HEK293 (cell line): ENCODE measurements around the gene GPI.

Source experiments
- CTCF ChIA-PET: fragments of 350-600 bp; formaldehyde crosslinking; extraction: SDS; loops from one replicate; lab custom pipeline; 2021; ENCODE audit warnings: antibody characterized with exemption; lab: Yijun Ruan, JAX
- POLR2A ChIA-PET: fragments of 300-600 bp; formaldehyde crosslinking; extraction: SDS; loops from one replicate; lab custom pipeline; 2020; ENCODE audit warnings: antibody characterized with exemption, inconsistent platforms; lab: Yijun Ruan, JAX
- H3K27ac ChIP-seq: fragments of 200-500 bp; sonication (Bioruptor generic); 2 replicates; pipeline ENCODE4 v1.5.1; 2014; ENCODE audit warnings: low read depth, low read length, control low read depth, inconsistent platforms; ENCODE audit errors: extremely low read depth
- H3K36me3 ChIP-seq, 2 experiments: fragments of 200-500 bp in 1 of 2; sonication (Bioruptor generic) in 1 of 2; 1 replicate in 1 of 2; 2 replicates in 1 of 2; pipeline ENCODE4 v1.5.1; 2014 to 2017; ENCODE audit warnings: inconsistent platforms in 2 of 2, low read length in 2 of 2; ENCODE audit not compliant: control insufficient read depth in 2 of 2, insufficient read depth in 1 of 2
- H3K4me1 ChIP-seq: fragments of 200-500 bp; sonication (Bioruptor generic); 2 replicates; pipeline ENCODE4 v1.5.1; 2014; ENCODE audit warnings: mild to moderate bottlenecking, low read length, inconsistent platforms; ENCODE audit not compliant: control insufficient read depth, insufficient read depth
- H3K4me3 ChIP-seq: 2 replicates; pipeline ENCODE4 v1.5.1; 2011; ENCODE audit warnings: low read depth, mild to moderate bottlenecking, control low read depth, low read length, moderate library complexity
- H3K9me3 ChIP-seq: fragments of 200-500 bp; sonication (Bioruptor generic); 2 replicates; pipeline ENCODE4 v1.5.1; 2014; ENCODE audit warnings: low read depth, low read length, inconsistent platforms; ENCODE audit not compliant: control insufficient read depth, insufficient read depth
- MZF1 ChIP-seq: fragments of 450-650 bp; formaldehyde crosslinking; IDR thresholded peaks from 2 replicates; pipeline ENCODE4 v1.5.1; 2017; ENCODE audit warnings: missing biosample characterization, missing genetic modification characterization, borderline replicate concordance
- ZNF10 ChIP-seq: fragments of 450-650 bp; formaldehyde crosslinking; IDR thresholded peaks from 2 replicates; pipeline ENCODE4 v1.5.1; 2017; ENCODE audit warnings: missing biosample characterization, missing genetic modification characterization
- ZNF146 ChIP-seq: fragments of 450-650 bp; formaldehyde crosslinking; IDR thresholded peaks from 2 replicates; pipeline ENCODE4 v1.5.1; 2016; ENCODE audit warnings: missing biosample characterization, missing genetic modification characterization
- ZNF426 ChIP-seq: fragments of 450-650 bp; formaldehyde crosslinking; IDR thresholded peaks from 2 replicates; pipeline ENCODE4 v1.5.1; 2017; ENCODE audit warnings: missing biosample characterization, missing genetic modification characterization, mild to moderate bottlenecking, inconsistent platforms, moderate library complexity
- ZNF514 ChIP-seq: fragments of 450-650 bp; formaldehyde crosslinking; IDR thresholded peaks from 2 replicates; pipeline ENCODE4 v1.5.1; 2016; ENCODE audit warnings: missing biosample characterization, missing genetic modification characterization
- ZNF561 ChIP-seq: fragments of 450-650 bp; IDR thresholded peaks from 2 replicates; pipeline ENCODE4 v1.5.1; 2018; ENCODE audit warnings: missing biosample characterization, missing genetic modification characterization, borderline replicate concordance
- TF ChIP-seq, protein P1 (sequence below): fragments of 450-650 bp; IDR thresholded peaks from 2 replicates; pipeline ENCODE4 v1.5.1; 2018; ENCODE audit warnings: missing biosample characterization, missing genetic modification characterization
- TF ChIP-seq, protein P2 (sequence below): fragments of 450-650 bp; formaldehyde crosslinking; IDR thresholded peaks from 2 replicates; pipeline ENCODE4 v1.5.1; 2016; ENCODE audit warnings: missing biosample characterization, missing genetic modification characterization
- TF ChIP-seq, protein P3 (sequence below): fragments of 450-650 bp; formaldehyde crosslinking; IDR thresholded peaks from 2 replicates; pipeline ENCODE4 v1.5.1; 2016; ENCODE audit warnings: missing biosample characterization, missing genetic modification characterization, borderline replicate concordance
- TF ChIP-seq, protein P4 (sequence below): IDR thresholded peaks from 2 replicates; pipeline ENCODE4 v1.6.1; 2011; ENCODE audit warnings: mild to moderate bottlenecking, low read depth, low read length, borderline replicate concordance
- TF ChIP-seq, protein P5 (sequence below): fragments of 450-650 bp; formaldehyde crosslinking; IDR thresholded peaks from 2 replicates; pipeline ENCODE4 v1.5.1; 2017; ENCODE audit warnings: missing biosample characterization, missing genetic modification characterization

Gene GPI

DNA sequence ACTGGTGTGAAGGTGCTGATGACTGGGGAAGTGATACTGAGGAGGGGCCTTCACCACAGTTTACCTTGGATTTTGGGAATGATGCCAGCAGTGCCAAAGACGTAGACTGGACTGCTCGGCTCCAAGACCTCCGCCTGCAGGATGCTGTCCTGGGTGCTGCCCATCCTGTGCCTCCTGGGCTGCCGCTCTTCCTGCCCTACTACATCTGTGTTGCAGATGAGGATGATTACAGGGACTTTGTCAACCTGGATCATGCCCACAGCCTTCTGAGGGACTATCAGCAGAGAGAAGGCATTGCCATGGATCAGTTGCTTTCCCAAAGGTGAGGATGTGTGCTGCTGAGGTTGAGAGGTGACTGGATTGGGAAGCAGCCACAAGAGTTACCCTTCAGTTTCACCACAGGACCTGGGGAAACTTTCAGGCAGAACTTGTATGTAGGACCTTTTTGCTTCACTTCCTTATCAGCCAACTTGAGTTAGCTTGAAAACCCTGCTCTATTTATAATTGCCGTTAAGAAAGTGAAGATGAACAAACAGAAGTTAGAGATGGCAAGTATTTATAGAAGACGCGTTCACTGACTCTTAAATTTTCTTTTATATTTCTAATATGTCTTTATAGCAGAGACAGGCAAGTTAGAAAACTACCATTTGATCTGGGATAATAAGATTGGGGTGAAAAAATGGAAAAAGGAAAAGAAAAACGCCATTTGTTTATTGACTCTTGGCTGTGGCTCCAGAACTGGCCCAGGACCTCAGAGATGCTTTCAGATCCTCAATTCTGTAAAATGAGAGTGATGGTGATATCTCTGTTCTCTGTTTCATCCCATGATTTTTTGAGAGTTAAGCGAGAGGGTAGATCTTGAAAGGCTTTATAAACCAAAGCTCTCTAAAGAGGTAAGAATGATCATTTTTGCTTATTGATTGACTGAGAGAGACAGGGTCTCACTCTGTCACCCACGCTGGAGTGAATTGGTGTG is 44.5 kb downstream of the GPI start:
- Histone ChIP-seq H3K36me3 (peaks cover 64 to 91% of the 10 kb centered on the region in 2 experiments), H3K27ac (no peak overlapping the region), H3K4me1 (peaks cover 9% of the 10 kb centered on the region; the same call in 1 of the 2 replicates), H3K4me3 (no peak overlapping the region), H3K9me3 (no peaks in the 10 kb centered on the region; the same call in 1 of the 2 replicates)
- CTCF ChIA-PET, result interaction anchor here (0.6 to 1.7 kb wide), 2 partner anchors 17 to 93 kb away, joined by 3 to 4 read pairs; no protein-coding TSS in a partner anchor
- POLR2A ChIA-PET, result no interaction called here
- no peak for TF ChIP-seq ZNF10 (tag by site-specific recombination)
- TF ChIP-seq ZNF426 (tag by site-specific recombination), result no peak
- no peak for TF ChIP-seq MZF1 (tag by site-specific recombination)
- TF ChIP-seq, protein P1, sequence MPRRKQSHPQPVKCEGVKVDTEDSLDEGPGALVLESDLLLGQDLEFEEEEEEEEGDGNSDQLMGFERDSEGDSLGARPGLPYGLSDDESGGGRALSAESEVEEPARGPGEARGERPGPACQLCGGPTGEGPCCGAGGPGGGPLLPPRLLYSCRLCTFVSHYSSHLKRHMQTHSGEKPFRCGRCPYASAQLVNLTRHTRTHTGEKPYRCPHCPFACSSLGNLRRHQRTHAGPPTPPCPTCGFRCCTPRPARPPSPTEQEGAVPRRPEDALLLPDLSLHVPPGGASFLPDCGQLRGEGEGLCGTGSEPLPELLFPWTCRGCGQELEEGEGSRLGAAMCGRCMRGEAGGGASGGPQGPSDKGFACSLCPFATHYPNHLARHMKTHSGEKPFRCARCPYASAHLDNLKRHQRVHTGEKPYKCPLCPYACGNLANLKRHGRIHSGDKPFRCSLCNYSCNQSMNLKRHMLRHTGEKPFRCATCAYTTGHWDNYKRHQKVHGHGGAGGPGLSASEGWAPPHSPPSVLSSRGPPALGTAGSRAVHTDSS (tag by site-specific recombination), result no peak
- TF ChIP-seq, protein P2, sequence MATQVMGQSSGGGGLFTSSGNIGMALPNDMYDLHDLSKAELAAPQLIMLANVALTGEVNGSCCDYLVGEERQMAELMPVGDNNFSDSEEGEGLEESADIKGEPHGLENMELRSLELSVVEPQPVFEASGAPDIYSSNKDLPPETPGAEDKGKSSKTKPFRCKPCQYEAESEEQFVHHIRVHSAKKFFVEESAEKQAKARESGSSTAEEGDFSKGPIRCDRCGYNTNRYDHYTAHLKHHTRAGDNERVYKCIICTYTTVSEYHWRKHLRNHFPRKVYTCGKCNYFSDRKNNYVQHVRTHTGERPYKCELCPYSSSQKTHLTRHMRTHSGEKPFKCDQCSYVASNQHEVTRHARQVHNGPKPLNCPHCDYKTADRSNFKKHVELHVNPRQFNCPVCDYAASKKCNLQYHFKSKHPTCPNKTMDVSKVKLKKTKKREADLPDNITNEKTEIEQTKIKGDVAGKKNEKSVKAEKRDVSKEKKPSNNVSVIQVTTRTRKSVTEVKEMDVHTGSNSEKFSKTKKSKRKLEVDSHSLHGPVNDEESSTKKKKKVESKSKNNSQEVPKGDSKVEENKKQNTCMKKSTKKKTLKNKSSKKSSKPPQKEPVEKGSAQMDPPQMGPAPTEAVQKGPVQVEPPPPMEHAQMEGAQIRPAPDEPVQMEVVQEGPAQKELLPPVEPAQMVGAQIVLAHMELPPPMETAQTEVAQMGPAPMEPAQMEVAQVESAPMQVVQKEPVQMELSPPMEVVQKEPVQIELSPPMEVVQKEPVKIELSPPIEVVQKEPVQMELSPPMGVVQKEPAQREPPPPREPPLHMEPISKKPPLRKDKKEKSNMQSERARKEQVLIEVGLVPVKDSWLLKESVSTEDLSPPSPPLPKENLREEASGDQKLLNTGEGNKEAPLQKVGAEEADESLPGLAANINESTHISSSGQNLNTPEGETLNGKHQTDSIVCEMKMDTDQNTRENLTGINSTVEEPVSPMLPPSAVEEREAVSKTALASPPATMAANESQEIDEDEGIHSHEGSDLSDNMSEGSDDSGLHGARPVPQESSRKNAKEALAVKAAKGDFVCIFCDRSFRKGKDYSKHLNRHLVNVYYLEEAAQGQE, result peak; percentile 86

- Histone ChIP-seq H3K27ac (no peak overlapping the region), H3K36me3 (peaks cover 79 to 98% of the 10 kb centered on the region in 2 experiments), H3K4me1 (no peaks in the 10 kb centered on the region), H3K9me3 (no peaks in the 10 kb centered on the region; the same call in 1 of the 2 replicates), H3K4me3 (no peak overlapping the region)
- TF ChIP-seq, protein P3, sequence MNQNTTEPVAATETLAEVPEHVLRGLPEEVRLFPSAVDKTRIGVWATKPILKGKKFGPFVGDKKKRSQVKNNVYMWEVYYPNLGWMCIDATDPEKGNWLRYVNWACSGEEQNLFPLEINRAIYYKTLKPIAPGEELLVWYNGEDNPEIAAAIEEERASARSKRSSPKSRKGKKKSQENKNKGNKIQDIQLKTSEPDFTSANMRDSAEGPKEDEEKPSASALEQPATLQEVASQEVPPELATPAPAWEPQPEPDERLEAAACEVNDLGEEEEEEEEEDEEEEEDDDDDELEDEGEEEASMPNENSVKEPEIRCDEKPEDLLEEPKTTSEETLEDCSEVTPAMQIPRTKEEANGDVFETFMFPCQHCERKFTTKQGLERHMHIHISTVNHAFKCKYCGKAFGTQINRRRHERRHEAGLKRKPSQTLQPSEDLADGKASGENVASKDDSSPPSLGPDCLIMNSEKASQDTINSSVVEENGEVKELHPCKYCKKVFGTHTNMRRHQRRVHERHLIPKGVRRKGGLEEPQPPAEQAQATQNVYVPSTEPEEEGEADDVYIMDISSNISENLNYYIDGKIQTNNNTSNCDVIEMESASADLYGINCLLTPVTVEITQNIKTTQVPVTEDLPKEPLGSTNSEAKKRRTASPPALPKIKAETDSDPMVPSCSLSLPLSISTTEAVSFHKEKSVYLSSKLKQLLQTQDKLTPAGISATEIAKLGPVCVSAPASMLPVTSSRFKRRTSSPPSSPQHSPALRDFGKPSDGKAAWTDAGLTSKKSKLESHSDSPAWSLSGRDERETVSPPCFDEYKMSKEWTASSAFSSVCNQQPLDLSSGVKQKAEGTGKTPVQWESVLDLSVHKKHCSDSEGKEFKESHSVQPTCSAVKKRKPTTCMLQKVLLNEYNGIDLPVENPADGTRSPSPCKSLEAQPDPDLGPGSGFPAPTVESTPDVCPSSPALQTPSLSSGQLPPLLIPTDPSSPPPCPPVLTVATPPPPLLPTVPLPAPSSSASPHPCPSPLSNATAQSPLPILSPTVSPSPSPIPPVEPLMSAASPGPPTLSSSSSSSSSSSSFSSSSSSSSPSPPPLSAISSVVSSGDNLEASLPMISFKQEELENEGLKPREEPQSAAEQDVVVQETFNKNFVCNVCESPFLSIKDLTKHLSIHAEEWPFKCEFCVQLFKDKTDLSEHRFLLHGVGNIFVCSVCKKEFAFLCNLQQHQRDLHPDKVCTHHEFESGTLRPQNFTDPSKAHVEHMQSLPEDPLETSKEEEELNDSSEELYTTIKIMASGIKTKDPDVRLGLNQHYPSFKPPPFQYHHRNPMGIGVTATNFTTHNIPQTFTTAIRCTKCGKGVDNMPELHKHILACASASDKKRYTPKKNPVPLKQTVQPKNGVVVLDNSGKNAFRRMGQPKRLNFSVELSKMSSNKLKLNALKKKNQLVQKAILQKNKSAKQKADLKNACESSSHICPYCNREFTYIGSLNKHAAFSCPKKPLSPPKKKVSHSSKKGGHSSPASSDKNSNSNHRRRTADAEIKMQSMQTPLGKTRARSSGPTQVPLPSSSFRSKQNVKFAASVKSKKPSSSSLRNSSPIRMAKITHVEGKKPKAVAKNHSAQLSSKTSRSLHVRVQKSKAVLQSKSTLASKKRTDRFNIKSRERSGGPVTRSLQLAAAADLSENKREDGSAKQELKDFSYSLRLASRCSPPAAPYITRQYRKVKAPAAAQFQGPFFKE (tag by site-specific recombination), result no peak
- TF ChIP-seq ZNF146 (tag by site-specific recombination), result no peak
- TF ChIP-seq, protein P4, sequence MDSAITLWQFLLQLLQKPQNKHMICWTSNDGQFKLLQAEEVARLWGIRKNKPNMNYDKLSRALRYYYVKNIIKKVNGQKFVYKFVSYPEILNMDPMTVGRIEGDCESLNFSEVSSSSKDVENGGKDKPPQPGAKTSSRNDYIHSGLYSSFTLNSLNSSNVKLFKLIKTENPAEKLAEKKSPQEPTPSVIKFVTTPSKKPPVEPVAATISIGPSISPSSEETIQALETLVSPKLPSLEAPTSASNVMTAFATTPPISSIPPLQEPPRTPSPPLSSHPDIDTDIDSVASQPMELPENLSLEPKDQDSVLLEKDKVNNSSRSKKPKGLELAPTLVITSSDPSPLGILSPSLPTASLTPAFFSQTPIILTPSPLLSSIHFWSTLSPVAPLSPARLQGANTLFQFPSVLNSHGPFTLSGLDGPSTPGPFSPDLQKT, result no peak
- TF ChIP-seq, protein P5, sequence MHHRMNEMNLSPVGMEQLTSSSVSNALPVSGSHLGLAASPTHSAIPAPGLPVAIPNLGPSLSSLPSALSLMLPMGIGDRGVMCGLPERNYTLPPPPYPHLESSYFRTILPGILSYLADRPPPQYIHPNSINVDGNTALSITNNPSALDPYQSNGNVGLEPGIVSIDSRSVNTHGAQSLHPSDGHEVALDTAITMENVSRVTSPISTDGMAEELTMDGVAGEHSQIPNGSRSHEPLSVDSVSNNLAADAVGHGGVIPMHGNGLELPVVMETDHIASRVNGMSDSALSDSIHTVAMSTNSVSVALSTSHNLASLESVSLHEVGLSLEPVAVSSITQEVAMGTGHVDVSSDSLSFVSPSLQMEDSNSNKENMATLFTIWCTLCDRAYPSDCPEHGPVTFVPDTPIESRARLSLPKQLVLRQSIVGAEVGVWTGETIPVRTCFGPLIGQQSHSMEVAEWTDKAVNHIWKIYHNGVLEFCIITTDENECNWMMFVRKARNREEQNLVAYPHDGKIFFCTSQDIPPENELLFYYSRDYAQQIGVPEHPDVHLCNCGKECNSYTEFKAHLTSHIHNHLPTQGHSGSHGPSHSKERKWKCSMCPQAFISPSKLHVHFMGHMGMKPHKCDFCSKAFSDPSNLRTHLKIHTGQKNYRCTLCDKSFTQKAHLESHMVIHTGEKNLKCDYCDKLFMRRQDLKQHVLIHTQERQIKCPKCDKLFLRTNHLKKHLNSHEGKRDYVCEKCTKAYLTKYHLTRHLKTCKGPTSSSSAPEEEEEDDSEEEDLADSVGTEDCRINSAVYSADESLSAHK (tag by site-specific recombination), result no peak
- no peak for TF ChIP-seq ZNF514 (tag by site-specific recombination)
- no peak for TF ChIP-seq ZNF561 (tag by site-specific recombination)
- ChIA-PET CTCF (interaction anchor here (0.5 to 1.4 kb wide), 2 partner anchors 14 to 25 kb away, joined by 3 to 7 read pairs; no protein-coding TSS in a partner anchor), POLR2A (interaction anchor here (0.7 to 1.0 kb wide), 2 partner anchors 17 to 463 kb away, joined by 4 read pairs; partner anchors contain the start of gene UBA2)
Observed at GRCh38 chr19:34411216-34411615, 46.2 kb downstream of the GPI start.
